ENCODE measurements around the gene VASH2. TPM values are rescaled to one million over a fixed set of nuclear protein-coding genes. Genes with fewer than 3 reads are reported as not detected.
"Not testable (repeated sequence)": the region's sequence is repeated elsewhere in the genome, so short reads cannot be mapped to it uniquely, and the experiment has no call there.

Gene VASH2
- total RNA-seq, 4 donors from 2014 or later: 0.67 to 9.0 (median 1.5) TPM

DNA sequence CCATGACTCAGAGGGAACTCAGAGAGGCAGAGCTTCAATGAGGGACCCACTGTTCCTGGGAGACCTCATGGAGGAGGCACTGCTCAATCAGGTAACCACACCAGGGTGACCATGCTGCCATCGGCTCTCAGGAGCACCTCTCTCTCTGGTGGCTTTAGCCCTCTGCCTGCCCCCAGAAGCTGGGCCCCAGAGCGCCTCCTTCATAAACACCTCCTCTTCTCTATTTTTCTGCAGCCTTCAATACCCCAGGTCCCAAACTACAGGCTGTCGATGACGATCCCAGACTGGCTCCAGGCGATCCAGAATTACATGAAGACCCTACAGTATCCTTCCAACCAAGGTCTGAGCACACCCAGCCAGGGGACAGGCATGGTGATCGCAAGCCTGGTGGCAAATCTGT, 10.6 kb downstream of the VASH2 start:
- TF ChIP-seq POLR2A (IDR thresholded peaks at IDR 0.05) (no peak), POLR2AphosphoS5 (IDR thresholded peaks at IDR 0.05) (no peak), EP300 (IDR thresholded peaks at IDR 0.05) (no peak)
- TF ChIP-seq, protein P1, sequence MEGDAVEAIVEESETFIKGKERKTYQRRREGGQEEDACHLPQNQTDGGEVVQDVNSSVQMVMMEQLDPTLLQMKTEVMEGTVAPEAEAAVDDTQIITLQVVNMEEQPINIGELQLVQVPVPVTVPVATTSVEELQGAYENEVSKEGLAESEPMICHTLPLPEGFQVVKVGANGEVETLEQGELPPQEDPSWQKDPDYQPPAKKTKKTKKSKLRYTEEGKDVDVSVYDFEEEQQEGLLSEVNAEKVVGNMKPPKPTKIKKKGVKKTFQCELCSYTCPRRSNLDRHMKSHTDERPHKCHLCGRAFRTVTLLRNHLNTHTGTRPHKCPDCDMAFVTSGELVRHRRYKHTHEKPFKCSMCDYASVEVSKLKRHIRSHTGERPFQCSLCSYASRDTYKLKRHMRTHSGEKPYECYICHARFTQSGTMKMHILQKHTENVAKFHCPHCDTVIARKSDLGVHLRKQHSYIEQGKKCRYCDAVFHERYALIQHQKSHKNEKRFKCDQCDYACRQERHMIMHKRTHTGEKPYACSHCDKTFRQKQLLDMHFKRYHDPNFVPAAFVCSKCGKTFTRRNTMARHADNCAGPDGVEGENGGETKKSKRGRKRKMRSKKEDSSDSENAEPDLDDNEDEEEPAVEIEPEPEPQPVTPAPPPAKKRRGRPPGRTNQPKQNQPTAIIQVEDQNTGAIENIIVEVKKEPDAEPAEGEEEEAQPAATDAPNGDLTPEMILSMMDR (IDR thresholded peaks at IDR 0.05): no peak
- Histone ChIP-seq H3K4me1 (no peaks in the 10 kb centered on the region), H3K27ac (no peak overlapping the region), H3K4me3 (no peak overlapping the region), H3K36me3 (no peaks in the 10 kb centered on the region), H3K9me3 (no peaks in the 10 kb centered on the region), H3K27me3 (no peaks in the 10 kb centered on the region)
- WGBS, 2 donors (ENCODE audit: low coverage in 1 of 2): 100% methylated on average over 4 of the region's 6 CpGs; no CpG with 5 or more reads in 1 of the 2 donors
- no peak for ATAC-seq

DNA sequence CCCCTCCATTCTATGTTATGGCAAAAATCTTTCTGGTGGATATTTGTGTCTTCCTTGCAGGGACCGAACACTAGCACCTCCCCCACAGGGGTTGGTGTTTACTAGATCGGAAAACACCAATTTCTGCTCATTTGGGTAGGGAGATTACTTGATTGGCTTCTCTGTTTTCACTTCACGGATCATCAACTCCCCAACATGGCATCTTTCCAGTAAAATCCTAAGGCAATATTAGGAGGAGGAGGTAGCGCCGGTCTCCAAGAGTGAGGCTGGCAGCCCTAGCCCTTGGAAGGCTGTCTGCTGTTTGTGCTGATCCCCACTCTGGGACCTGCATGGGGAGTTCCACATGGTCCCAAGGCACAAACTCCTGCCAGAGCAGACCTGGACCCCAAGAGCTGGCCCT, 12.2 kb downstream of the VASH2 start:
- no peak for TF ChIP-seq POLR2A (IDR thresholded peaks at IDR 0.05)
- TF ChIP-seq, protein P1 (IDR thresholded peaks at IDR 0.05): no peak
- no peak for TF ChIP-seq POLR2AphosphoS5 (IDR thresholded peaks at IDR 0.05)
- no peak for TF ChIP-seq EP300 (IDR thresholded peaks at IDR 0.05)
- 82 to 100% methylated on average over 2 to 3 of the region's 5 CpGs for WGBS, 2 donors (ENCODE audit: low coverage in 1 of 2)
- Histone ChIP-seq H3K4me3 (no peak overlapping the region), H3K27me3 (no peaks in the 10 kb centered on the region), H3K9me3 (no peaks in the 10 kb centered on the region), H3K27ac (no peak overlapping the region), H3K36me3 (no peaks in the 10 kb centered on the region), H3K4me1 (no peaks in the 10 kb centered on the region)
- ATAC-seq: no peak

DNA sequence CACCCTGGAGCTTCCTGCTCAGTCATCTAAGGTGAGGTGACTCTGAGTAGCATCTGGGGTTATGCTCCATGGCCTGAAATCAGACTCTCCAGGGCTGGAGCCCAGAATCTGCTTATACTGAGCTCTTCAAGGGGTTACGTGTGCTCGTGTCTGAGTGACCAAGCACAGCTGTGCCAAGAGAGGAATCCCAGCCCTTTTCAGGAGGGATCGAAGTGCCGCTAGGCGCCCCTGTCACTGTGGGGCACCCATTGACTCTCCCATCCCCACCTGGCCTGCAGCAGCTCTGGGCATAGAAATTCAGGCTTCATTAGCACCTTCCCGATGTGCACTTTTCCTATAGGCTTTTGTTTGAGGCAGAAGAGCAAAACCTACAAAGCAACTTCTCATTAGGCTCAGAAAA, 13.8 kb downstream of the VASH2 start:
- Histone ChIP-seq H3K36me3 (no peaks in the 10 kb centered on the region), H3K27ac (no peak overlapping the region), H3K4me1 (no peaks in the 10 kb centered on the region), H3K9me3 (no peaks in the 10 kb centered on the region), H3K27me3 (no peaks in the 10 kb centered on the region), H3K4me3 (no peak overlapping the region)
- 83 to 100% methylated on average over 1 to 4 of the region's 6 CpGs for WGBS, 2 donors (ENCODE audit: low coverage in 1 of 2)
- no peak for ATAC-seq
- TF ChIP-seq EP300 (IDR thresholded peaks at IDR 0.05) (no peak), POLR2A (IDR thresholded peaks at IDR 0.05) (no peak), POLR2AphosphoS5 (IDR thresholded peaks at IDR 0.05) (no peak)
- TF ChIP-seq, protein P1 (IDR thresholded peaks at IDR 0.05): no peak

DNA sequence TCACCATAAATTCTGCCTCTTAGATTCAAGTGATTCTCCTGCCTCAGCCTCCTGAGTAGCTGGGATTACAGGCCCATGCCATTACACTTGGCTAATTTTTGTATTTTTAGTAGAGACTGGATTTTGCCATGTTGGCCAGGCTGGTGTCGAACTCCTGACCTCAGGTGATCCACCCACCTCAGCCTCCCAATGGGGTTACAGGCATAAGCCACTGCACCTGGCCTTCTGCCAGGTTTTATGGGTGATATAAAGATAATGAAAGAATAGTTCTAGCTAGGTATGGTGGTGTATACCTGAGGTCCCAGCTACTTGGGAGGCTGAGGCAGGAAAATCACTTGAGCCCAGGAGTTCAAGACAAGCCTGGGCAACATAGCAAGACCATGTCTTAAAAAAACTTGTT, 14.7 kb downstream of the VASH2 start:
- H3K4me3 ChIP-seq, ATAC-seq, H3K27ac ChIP-seq, H3K4me1 ChIP-seq, H3K27me3 ChIP-seq, H3K9me3 ChIP-seq, H3K36me3 ChIP-seq: not testable (repeated sequence)
- 100% methylated on average over 1 of the region's 1 CpG for WGBS, 2 donors (ENCODE audit: low coverage in 1 of 2)

GRCh38 chr1:212966616-212967015, 16.3 kb downstream of the VASH2 start:
- Histone ChIP-seq H3K36me3 (no peaks in the 10 kb centered on the region), H3K27ac (no peak overlapping the region), H3K4me1 (no peaks in the 10 kb centered on the region), H3K4me3 (no peak overlapping the region), H3K9me3 (no peaks in the 10 kb centered on the region), H3K27me3 (no peaks in the 10 kb centered on the region)
- no peak for ATAC-seq
- 81% methylated on average over 4 of the region's 5 CpGs; no CpG with 5 or more reads in 1 of the 2 donors for WGBS, 2 donors (ENCODE audit: low coverage in 1 of 2)
- TF ChIP-seq, protein P1 (IDR thresholded peaks at IDR 0.05): no peak
- TF ChIP-seq EP300 (IDR thresholded peaks at IDR 0.05): no peak
- no peak for TF ChIP-seq POLR2AphosphoS5 (IDR thresholded peaks at IDR 0.05)
- no peak for TF ChIP-seq POLR2A (IDR thresholded peaks at IDR 0.05)
